SK-N-SH (cell line): Measurements from ENCODE around the gene CLEC10A. TPM values are rescaled to one million over a fixed set of nuclear protein-coding genes. Genes with fewer than 3 reads are reported as not detected.
"Not testable (repeated sequence)": the region's sequence is repeated elsewhere in the genome, so short reads cannot be mapped to it uniquely, and the experiment has no call there.

Experiments
- CTCF ChIA-PET: fragments of 300-600, 350-600 bp; formaldehyde crosslinking; extraction: SDS; loops from one replicate; lab custom pipeline; 2021; lab: Yijun Ruan, JAX
- POLR2A ChIA-PET: fragments of 350-600 bp; sonication (Branson Sonifier 250); formaldehyde crosslinking; extraction: SDS; loops from one replicate; lab custom pipeline; 2020; ENCODE audit warnings: antibody characterized with exemption, inconsistent platforms; lab: Yijun Ruan, JAX
- DNase-seq: peaks from one replicate; pipeline ENCODE4 v3.0.0; 2012
- H2AFZ ChIP-seq: fragments of 200-600 bp; sonication (generic); 2 replicates; pipeline ENCODE4 v1.8.1; 2016; ENCODE audit warnings: antibody characterized with exemption, mild to moderate bottlenecking, low read depth
- H3F3A ChIP-seq: fragments of 200-600 bp; sonication (generic); replicated peaks from 2 replicates; pipeline ENCODE3; 2016; ENCODE audit warnings: antibody characterized with exemption, mild to moderate bottlenecking; ENCODE audit not compliant: insufficient read depth
- H3K27ac ChIP-seq, 2 experiments: fragments of 200-500 bp in 1 of 2; fragments of 200-600 bp in 1 of 2; sonication (Bioruptor generic) in 1 of 2; sonication (generic), shearing (Covaris generic) in 1 of 2; 2 replicates each; pipeline versions ENCODE4 v1.5.1 to v1.6.1; 2014 to 2016; ENCODE audit warnings: low read depth in 2 of 2, inconsistent platforms in 1 of 2, low read length in 1 of 2, mild to moderate bottlenecking in 1 of 2, mixed read lengths in 1 of 2
- H3K27me3 ChIP-seq: fragments of 200-600 bp; sonication (generic), shearing (Covaris generic); 2 replicates; pipeline ENCODE4 v1.6.1; 2016; ENCODE audit warnings: mixed run types; ENCODE audit not compliant: insufficient read depth
- H3K36me3 ChIP-seq, 2 experiments: fragments of 200-500 bp in 1 of 2; fragments of 200-600 bp in 1 of 2; sonication (Bioruptor generic) in 1 of 2; sonication (generic) in 1 of 2; replicated peaks in 1 of 2; 2 replicates each; pipeline versions ENCODE3 to v1.5.1; 2014 to 2016; ENCODE audit warnings: low read length in 1 of 2, mild to moderate bottlenecking in 1 of 2; ENCODE audit not compliant: insufficient read depth in 2 of 2, control insufficient read depth in 1 of 2
- H3K4me1 ChIP-seq, 2 experiments: fragments of 200-500 bp in 1 of 2; fragments of 200-600 bp in 1 of 2; sonication (Bioruptor generic) in 1 of 2; sonication (generic), shearing (Covaris generic) in 1 of 2; 2 replicates each; pipeline versions ENCODE4 v1.5.1 to v1.6.1; 2014 to 2016; ENCODE audit warnings: low read depth in 1 of 2, low read length in 1 of 2, mixed run types in 1 of 2; ENCODE audit not compliant: insufficient read depth in 2 of 2, control insufficient read depth in 1 of 2
- H3K4me2 ChIP-seq: fragments of 200-600 bp; sonication (generic), shearing (Covaris generic); 2 replicates; pipeline ENCODE4 v1.6.1; 2017; ENCODE audit warnings: mixed run types
- H3K4me3 ChIP-seq, 2 experiments: fragments of 200-500 bp in 1 of 2; fragments of 200-600 bp in 1 of 2; sonication (Bioruptor generic) in 1 of 2; sonication (generic), shearing (Covaris generic) in 1 of 2; 2 replicates each; pipeline versions ENCODE4 v1.5.1 to v1.8.1; 2014 to 2016; ENCODE audit warnings: low read depth in 2 of 2, inconsistent platforms in 1 of 2, low read length in 1 of 2, mild to moderate bottlenecking in 1 of 2, mixed read lengths in 1 of 2, moderate library complexity in 1 of 2
- H3K79me2 ChIP-seq: fragments of 200-600 bp; sonication (generic); 2 replicates; pipeline ENCODE4 v1.8.1; 2017; ENCODE audit warnings: mild to moderate bottlenecking; ENCODE audit not compliant: insufficient read depth
- H3K9ac ChIP-seq: fragments of 200-600 bp; sonication (generic); 2 replicates; pipeline ENCODE4 v1.6.1; 2017; ENCODE audit warnings: mixed run types
- H3K9me2 ChIP-seq: fragments of 200-600 bp; sonication (generic); 2 replicates; pipeline ENCODE4 v1.6.1; 2017; ENCODE audit warnings: mixed run types
- H3K9me3 ChIP-seq: fragments of 200-600 bp; sonication (generic); 2 replicates; pipeline ENCODE4 v1.6.1; 2017; ENCODE audit warnings: mixed run types, mild to moderate bottlenecking, moderate library complexity
- H4K20me1 ChIP-seq: fragments of 200-600 bp; sonication (generic); 2 replicates; pipeline ENCODE4 v1.6.1; 2017; ENCODE audit warnings: mild to moderate bottlenecking, mixed run types; ENCODE audit not compliant: insufficient read depth
- FOSL2 ChIP-seq: IDR thresholded peaks from 2 replicates; pipeline ENCODE4 v1.4.0; 2012; ENCODE audit warnings: low read depth, mild to moderate bottlenecking, moderate library complexity, borderline replicate concordance
- FOXM1 ChIP-seq: IDR thresholded peaks from 2 replicates; pipeline ENCODE4 v1.4.0; 2012; ENCODE audit warnings: low read depth, mild to moderate bottlenecking
- JUND ChIP-seq: IDR thresholded peaks from 2 replicates; pipeline ENCODE4 v1.4.0; 2012
- YY1 ChIP-seq: IDR thresholded peaks from 2 replicates; pipeline ENCODE4 v1.4.0; 2012; ENCODE audit warnings: low read depth, mild to moderate bottlenecking
- WGBS: methylation state at CpG from one replicate; pipeline ENCODE4 v1.1.6; 2017; ENCODE audit warnings: low lambda C conversion rate; 5-methylcytosine and 5-hydroxymethylcytosine counted together
- polyA plus RNA-seq, 3 experiments: library from polyadenylated mRNA; depleted of rRNA; stranded (reverse); fragments of >200 nt; gene quantifications; 2 replicates each; pipeline ENCODE4 v1.2.3, GENCODE V29; 2012
- TF ChIP-seq, protein P1 (sequence below): IDR thresholded peaks from 2 replicates; pipeline ENCODE4 v1.6.1; 2012; ENCODE audit warnings: mild to moderate bottlenecking, low read depth, low read length, moderate library complexity
- TF ChIP-seq, protein P2 (sequence below): IDR thresholded peaks from 2 replicates; pipeline ENCODE4 v1.4.0; 2012; ENCODE audit warnings: low read depth, borderline replicate concordance
- TF ChIP-seq, protein P3 (sequence below): fragments of 200-600 bp; sonication (generic); IDR thresholded peaks from 2 replicates; pipeline ENCODE4 v1.6.1; 2017; ENCODE audit warnings: antibody characterized with exemption, mild to moderate bottlenecking, moderate library complexity
- TF ChIP-seq, protein P4 (sequence below): IDR thresholded peaks from 2 replicates; pipeline ENCODE4 v1.4.0; 2012; ENCODE audit warnings: low read depth

The CLEC10A gene
- polyA plus RNA-seq, 1 of the 3 experiments (the other 2 are of a cell fraction) = not detected

DNA sequence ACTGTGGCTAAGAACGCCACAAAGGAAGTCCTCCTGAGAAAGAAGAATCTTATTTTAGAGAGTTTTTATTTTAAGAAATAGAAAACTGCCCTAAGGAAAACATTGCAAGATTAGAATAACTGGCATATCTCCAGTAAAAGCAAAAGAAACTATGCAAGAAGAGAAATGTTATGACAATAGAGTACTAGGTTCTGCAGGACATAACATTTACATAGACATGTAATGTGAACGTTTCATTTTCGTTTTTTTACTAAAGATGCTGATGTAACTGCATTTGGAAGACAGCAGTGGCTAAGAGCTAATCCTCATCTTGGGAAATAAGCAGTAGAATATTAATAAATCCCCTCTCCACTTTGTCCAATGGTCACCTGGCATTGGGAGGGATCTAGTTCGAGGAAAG is 42.3 kb upstream of the CLEC10A start (continued):
- TF ChIP-seq, protein P1, sequence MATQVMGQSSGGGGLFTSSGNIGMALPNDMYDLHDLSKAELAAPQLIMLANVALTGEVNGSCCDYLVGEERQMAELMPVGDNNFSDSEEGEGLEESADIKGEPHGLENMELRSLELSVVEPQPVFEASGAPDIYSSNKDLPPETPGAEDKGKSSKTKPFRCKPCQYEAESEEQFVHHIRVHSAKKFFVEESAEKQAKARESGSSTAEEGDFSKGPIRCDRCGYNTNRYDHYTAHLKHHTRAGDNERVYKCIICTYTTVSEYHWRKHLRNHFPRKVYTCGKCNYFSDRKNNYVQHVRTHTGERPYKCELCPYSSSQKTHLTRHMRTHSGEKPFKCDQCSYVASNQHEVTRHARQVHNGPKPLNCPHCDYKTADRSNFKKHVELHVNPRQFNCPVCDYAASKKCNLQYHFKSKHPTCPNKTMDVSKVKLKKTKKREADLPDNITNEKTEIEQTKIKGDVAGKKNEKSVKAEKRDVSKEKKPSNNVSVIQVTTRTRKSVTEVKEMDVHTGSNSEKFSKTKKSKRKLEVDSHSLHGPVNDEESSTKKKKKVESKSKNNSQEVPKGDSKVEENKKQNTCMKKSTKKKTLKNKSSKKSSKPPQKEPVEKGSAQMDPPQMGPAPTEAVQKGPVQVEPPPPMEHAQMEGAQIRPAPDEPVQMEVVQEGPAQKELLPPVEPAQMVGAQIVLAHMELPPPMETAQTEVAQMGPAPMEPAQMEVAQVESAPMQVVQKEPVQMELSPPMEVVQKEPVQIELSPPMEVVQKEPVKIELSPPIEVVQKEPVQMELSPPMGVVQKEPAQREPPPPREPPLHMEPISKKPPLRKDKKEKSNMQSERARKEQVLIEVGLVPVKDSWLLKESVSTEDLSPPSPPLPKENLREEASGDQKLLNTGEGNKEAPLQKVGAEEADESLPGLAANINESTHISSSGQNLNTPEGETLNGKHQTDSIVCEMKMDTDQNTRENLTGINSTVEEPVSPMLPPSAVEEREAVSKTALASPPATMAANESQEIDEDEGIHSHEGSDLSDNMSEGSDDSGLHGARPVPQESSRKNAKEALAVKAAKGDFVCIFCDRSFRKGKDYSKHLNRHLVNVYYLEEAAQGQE = no peak
- TF ChIP-seq FOSL2 = no peak
- TF ChIP-seq, protein P2, sequence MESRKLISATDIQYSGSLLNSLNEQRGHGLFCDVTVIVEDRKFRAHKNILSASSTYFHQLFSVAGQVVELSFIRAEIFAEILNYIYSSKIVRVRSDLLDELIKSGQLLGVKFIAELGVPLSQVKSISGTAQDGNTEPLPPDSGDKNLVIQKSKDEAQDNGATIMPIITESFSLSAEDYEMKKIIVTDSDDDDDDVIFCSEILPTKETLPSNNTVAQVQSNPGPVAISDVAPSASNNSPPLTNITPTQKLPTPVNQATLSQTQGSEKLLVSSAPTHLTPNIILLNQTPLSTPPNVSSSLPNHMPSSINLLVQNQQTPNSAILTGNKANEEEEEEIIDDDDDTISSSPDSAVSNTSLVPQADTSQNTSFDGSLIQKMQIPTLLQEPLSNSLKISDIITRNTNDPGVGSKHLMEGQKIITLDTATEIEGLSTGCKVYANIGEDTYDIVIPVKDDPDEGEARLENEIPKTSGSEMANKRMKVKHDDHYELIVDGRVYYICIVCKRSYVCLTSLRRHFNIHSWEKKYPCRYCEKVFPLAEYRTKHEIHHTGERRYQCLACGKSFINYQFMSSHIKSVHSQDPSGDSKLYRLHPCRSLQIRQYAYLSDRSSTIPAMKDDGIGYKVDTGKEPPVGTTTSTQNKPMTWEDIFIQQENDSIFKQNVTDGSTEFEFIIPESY = no peak
- TF ChIP-seq JUND = no peak
- TF ChIP-seq, protein P3, sequence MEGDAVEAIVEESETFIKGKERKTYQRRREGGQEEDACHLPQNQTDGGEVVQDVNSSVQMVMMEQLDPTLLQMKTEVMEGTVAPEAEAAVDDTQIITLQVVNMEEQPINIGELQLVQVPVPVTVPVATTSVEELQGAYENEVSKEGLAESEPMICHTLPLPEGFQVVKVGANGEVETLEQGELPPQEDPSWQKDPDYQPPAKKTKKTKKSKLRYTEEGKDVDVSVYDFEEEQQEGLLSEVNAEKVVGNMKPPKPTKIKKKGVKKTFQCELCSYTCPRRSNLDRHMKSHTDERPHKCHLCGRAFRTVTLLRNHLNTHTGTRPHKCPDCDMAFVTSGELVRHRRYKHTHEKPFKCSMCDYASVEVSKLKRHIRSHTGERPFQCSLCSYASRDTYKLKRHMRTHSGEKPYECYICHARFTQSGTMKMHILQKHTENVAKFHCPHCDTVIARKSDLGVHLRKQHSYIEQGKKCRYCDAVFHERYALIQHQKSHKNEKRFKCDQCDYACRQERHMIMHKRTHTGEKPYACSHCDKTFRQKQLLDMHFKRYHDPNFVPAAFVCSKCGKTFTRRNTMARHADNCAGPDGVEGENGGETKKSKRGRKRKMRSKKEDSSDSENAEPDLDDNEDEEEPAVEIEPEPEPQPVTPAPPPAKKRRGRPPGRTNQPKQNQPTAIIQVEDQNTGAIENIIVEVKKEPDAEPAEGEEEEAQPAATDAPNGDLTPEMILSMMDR = no peak
- TF ChIP-seq, protein P4, sequence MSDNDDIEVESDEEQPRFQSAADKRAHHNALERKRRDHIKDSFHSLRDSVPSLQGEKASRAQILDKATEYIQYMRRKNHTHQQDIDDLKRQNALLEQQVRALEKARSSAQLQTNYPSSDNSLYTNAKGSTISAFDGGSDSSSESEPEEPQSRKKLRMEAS = no peak
- no peak for TF ChIP-seq FOXM1
- TF ChIP-seq YY1 = no peak

DNA sequence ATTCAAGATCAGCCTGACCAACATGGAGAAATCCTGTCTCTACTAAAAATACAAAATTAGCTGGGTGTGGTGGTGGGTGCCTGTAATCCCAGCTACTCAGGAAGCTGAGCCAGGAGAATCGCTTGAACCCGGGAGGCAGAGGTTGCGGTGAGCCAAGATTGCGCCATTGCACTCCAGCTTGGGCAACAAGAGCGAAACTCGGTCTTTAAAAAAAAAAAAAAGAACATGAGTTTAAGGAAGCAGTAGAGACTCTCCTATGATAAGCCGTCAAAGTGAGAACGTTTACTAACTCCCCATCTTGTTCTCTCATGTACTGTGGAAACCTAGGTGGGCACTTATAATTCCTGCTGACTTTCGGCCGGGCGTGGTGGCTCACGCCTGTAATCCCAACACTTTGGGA is 40.6 kb upstream of the CLEC10A start:
- H3K9me2 ChIP-seq, H3K36me3 ChIP-seq, H3K4me3 ChIP-seq, H2AFZ ChIP-seq, H3F3A ChIP-seq, POLR2A ChIA-PET, H3K9ac ChIP-seq, H3K4me2 ChIP-seq, H4K20me1 ChIP-seq, H3K27ac ChIP-seq, DNase-seq, H3K79me2 ChIP-seq, H3K4me1 ChIP-seq, H3K9me3 ChIP-seq: not testable (repeated sequence)
- peaks cover 84% of the 10 kb centered on the region for H3K27me3 ChIP-seq
- CTCF ChIA-PET = interaction anchor here (0.8 to 2.6 kb wide), 4 partner anchors 43 to 206 kb away, joined by 3 to 13 read pairs (median 4); partner anchors contain the start of gene SLC16A11
- 23% methylated on average over 12 of the region's 12 CpGs for WGBS
